ENCODE results near the gene COX15. TPM values are rescaled to one million over a fixed set of nuclear protein-coding genes. Genes with fewer than 3 reads are reported as not detected.
"Not testable (repeated sequence)": the region's sequence is repeated elsewhere in the genome, so short reads cannot be mapped to it uniquely, and the experiment has no call there.

COX15 gene
- total and polyA plus RNA-seq, 8 donors: 5.8 to 18.4 (median 15.5) TPM

GRCh38 chr10:99742701-99743100, 10.8 kb upstream of the COX15 start:
- no peak for TF ChIP-seq CTCF (IDR thresholded peaks at IDR 0.05)
- Histone ChIP-seq H3K9me3 (no peaks in the 10 kb centered on the region), H3K36me3 (peaks cover 0 to 53% (median 33%) of the 10 kb centered on the region in 3 donors), H3K4me3 (no peak overlapping the region), H3K27me3 (no peaks in the 10 kb centered on the region), H3K4me1 (no peaks in the 10 kb centered on the region), H3K27ac (no peak overlapping the region)
- intact Hi-C loops (cut with DNase I): no loop called here
- 80 to 86% methylated on average over 2 of the region's 2 CpGs for WGBS, 2 donors
- DNase-seq (no peak), FAIRE-seq (no peak), ATAC-seq (no peak)

DNA sequence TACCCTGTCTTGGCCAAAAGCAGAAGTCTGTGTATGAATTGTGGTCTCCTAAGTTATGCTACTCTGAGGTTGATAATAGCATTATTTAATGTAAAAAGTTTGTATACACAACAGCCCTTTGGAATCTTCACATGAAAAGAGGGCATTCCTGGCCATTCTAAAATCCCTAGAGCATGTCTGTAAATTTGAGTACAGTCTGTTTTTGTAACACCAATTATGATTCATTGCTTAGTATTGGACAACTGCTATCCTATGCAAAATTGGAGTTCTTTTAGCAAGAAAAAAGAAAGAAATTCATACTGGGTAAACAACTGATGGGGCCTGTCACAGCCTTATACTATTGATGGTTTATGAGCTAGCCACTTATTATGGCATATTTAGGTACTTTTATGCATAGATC, 10.3 kb upstream of the COX15 start:
- Histone ChIP-seq H3K36me3 (peaks cover 0 to 48% (median 28%) of the 10 kb centered on the region in 3 donors), H3K27ac (no peak overlapping the region), H3K4me3 (no peak overlapping the region), H3K27me3 (no peaks in the 10 kb centered on the region), H3K9me3 (no peaks in the 10 kb centered on the region), H3K4me1 (no peaks in the 10 kb centered on the region)
- no peak for DNase-seq
- intact Hi-C loops (cut with DNase I): no loop called here
- no peak for ATAC-seq
- TF ChIP-seq CTCF (IDR thresholded peaks at IDR 0.05): no peak
- FAIRE-seq: no peak

DNA sequence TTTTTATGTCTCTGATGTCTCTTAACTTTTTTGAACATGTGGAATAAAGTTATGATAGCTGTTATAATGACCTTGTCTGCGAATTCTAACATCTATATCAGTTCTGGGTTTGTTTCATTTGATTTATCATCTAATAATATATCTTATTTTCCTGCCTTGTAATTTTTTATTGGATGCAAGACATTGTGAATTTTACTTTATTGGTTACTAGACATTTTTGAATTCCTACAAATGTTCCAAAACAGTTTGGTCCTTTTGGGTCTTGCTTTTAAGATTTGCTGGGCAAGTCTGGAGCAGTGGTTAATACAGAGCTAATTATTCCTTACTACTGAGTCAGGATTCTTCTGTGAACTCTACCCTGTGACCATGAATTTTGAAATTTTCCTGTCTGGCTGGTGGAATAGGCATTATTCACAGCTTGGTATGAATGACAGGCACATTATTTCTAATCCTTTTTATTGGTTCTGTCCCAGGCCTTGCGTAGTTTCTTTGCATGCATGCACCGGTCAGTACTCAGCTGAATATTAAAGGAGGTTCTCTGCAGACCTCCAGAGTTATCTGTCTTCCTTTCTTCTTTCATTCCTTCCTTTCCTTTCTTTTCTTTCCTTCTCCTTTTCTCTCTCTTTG, 9.1 kb upstream of the COX15 start:
- Histone ChIP-seq H3K4me1 (no peaks in the 10 kb centered on the region), H3K27me3 (no peaks in the 10 kb centered on the region), H3K27ac (no peak overlapping the region), H3K4me3 (no peak overlapping the region), H3K36me3 (peaks cover 0 to 40% (median 28%) of the 10 kb centered on the region in 3 donors), H3K9me3 (no peaks in the 10 kb centered on the region)
- no peak for FAIRE-seq
- DNase-seq: no peak
- intact Hi-C loops (cut with DNase I): no loop called here
- WGBS, 2 donors: 96 to 97% methylated on average over 3 of the region's 3 CpGs
- TF ChIP-seq CTCF (IDR thresholded peaks at IDR 0.05): no peak
- ATAC-seq: no peak

DNA sequence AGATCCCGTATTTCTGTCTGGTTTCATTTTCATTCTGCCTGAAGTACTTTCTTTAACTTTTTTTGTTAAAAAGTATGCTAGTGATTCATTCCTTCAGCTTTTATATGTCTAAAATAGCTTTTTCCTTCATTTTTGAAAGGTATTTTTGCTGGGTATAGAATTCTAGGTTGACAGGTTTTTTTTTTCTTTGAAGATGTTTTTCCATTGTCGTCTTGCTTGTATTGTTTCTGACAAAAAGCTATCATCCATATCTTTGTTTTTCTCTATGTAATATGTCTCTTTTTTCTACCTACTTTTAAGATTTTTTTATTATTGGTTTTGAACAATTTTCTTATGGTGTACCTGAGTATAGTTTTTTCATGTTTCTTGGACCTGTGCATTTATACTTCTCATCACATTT, 8.3 kb upstream of the COX15 start:
- no peak for ATAC-seq
- TF ChIP-seq CTCF (IDR thresholded peaks at IDR 0.05): no peak
- Histone ChIP-seq H3K9me3 (no peaks in the 10 kb centered on the region), H3K27ac (no peak overlapping the region), H3K4me1 (no peaks in the 10 kb centered on the region), H3K27me3 (no peaks in the 10 kb centered on the region), H3K4me3 (no peak overlapping the region), H3K36me3 (peaks cover 0 to 40% (median 28%) of the 10 kb centered on the region in 3 donors)
- DNase-seq: no peak
- WGBS, 2 donors: 98 to 99% methylated on average over 2 of the region's 2 CpGs
- intact Hi-C loops (cut with DNase I): no loop called here
- FAIRE-seq: peak; percentile 20

GRCh38 chr10:99734111-99734510, 2.2 kb upstream of the COX15 start:
- H3K4me1 ChIP-seq: peaks cover 9 to 18% (median 12%) of the 10 kb centered on the region in 3 donors
- H3K4me3 ChIP-seq; H3K27me3 ChIP-seq; intact Hi-C loops (cut with DNase I); H3K9me3 ChIP-seq; DNase-seq; ATAC-seq; H3K36me3 ChIP-seq; H3K27ac ChIP-seq; FAIRE-seq: not testable (repeated sequence)
- 97 to 98% methylated on average over 10 of the region's 10 CpGs for WGBS, 2 donors
